Vagina (tissue), 2 donors: ENCODE results near the gene SERINC3.

Experiments used
- CTCF ChIP-seq, 3 experiments: fragments of 450-650 bp in 2 of 3; fragments of 200-600 bp in 1 of 3; sonication (generic) in 1 of 3; IDR thresholded peaks; one replicate each; pipeline ENCODE4 v1.5.1; 2017 to 2019; ENCODE audit warnings: antibody characterized with exemption in 3 of 3, mild to moderate bottlenecking in 2 of 3, moderate library complexity in 2 of 3
- POLR2A ChIP-seq, 2 donors: fragments of 450-650 bp; IDR thresholded peaks; one replicate each; pipeline ENCODE4 v1.6.1; 2017; ENCODE audit warnings: antibody characterized with exemption in 2 of 2, mild to moderate bottlenecking in 2 of 2, moderate library complexity in 2 of 2
- POLR2AphosphoS5 ChIP-seq, 2 donors: sonication (generic); formaldehyde crosslinking; IDR thresholded peaks; one replicate each; pipeline ENCODE4 v1.9.0; 2017; ENCODE audit warnings: antibody characterized with exemption in 2 of 2, mild to moderate bottlenecking in 2 of 2, low read depth in 1 of 2; ENCODE audit not compliant: insufficient read depth in 1 of 2

GRCh38 chr20:44478206-44478605, 43.7 kb downstream of the SERINC3 start:
- no peak for TF ChIP-seq CTCF (IDR thresholded peaks at IDR 0.05)
- TF ChIP-seq POLR2AphosphoS5 (IDR thresholded peaks at IDR 0.05; ENCODE audit: insufficient read depth in 1 of 2, low read depth in 1 of 2): no peak
- no peak for TF ChIP-seq POLR2A (IDR thresholded peaks at IDR 0.05)
